Esophagus muscularis mucosa (tissue), 4 donors: Measurements from ENCODE around the gene PHLDA2. TPM values are rescaled to one million over a fixed set of nuclear protein-coding genes. Genes with fewer than 3 reads are reported as not detected.

Experiments
- DNase-seq: peaks from one replicate; pipeline ENCODE4 v3.0.0-alpha.2; 2017; ENCODE audit errors: extremely low spot score
- H3K27ac ChIP-seq, 4 donors: fragments of 200-600 bp; sonication (generic); replicated peaks in 1 of 4; 1 replicate in 3 of 4; 2 replicates in 1 of 4; pipeline ENCODE4 v1.5.1; 2016 to 2019; ENCODE audit warnings: mild to moderate bottlenecking in 1 of 4
- H3K27me3 ChIP-seq, 4 donors: fragments of 200-600 bp; sonication (generic); one replicate each; pipeline versions ENCODE4 v1.5.1 to v1.6.0; 2016 to 2019
- H3K36me3 ChIP-seq, 4 donors: fragments of 200-600 bp; sonication (generic); one replicate each; pipeline ENCODE4 v1.5.1; 2016 to 2019
- H3K4me1 ChIP-seq, 4 donors: fragments of 200-600 bp; sonication (generic); one replicate each; pipeline ENCODE4 v1.5.1; 2016 to 2019
- H3K4me3 ChIP-seq, 4 donors: fragments of 200-600 bp; sonication (generic); 1 replicate in 2 of 4; 2 replicates in 2 of 4; pipeline ENCODE4 v1.5.1; 2016 to 2019; ENCODE audit warnings: mild to moderate bottlenecking in 4 of 4, moderate library complexity in 1 of 4
- H3K9me3 ChIP-seq, 4 donors: fragments of 200-600 bp; sonication (generic); 1 replicate in 3 of 4; 2 replicates in 1 of 4; pipeline ENCODE4 v1.5.1; 2016 to 2019
- EP300 ChIP-seq: sonication (generic); formaldehyde crosslinking; IDR thresholded peaks from one replicate; pipeline ENCODE4 v1.6.1; 2017; ENCODE audit warnings: antibody characterized with exemption
- POLR2A ChIP-seq: fragments of 450-650 bp; IDR thresholded peaks from one replicate; pipeline ENCODE4 v1.6.1; 2017; ENCODE audit warnings: antibody characterized with exemption, moderate library complexity, mild to moderate bottlenecking, low read depth
- POLR2AphosphoS5 ChIP-seq, 2 donors: sonication (generic); formaldehyde crosslinking; IDR thresholded peaks; one replicate each; pipeline ENCODE4 v1.6.1; 2017; ENCODE audit warnings: antibody characterized with exemption in 2 of 2
- WGBS: methylation state at CpG from one replicate; pipeline ENCODE4 v1.1.5; 2018; 5-methylcytosine and 5-hydroxymethylcytosine counted together
- intact Hi-C: fragments of 100-400 bp; cut with DNase I; formaldehyde crosslinking; loops from one replicate; pipeline ENCODE4 v1.15.1; 2023
- total RNA-seq, 4 donors: library from RNA; depleted of rRNA; stranded (reverse); fragments of >200 nt; gene quantifications; one replicate each; pipeline versions ENCODE4 v1.1.0 to v1.2.1, GENCODE V29; 2016
- TF ChIP-seq, protein P1 (sequence below), 3 experiments: fragments of 200-600 bp in 2 of 3; fragments of 450-650 bp in 1 of 3; sonication (generic) in 2 of 3; IDR thresholded peaks; one replicate each; pipeline ENCODE4 v1.5.1; 2017 to 2019; ENCODE audit warnings: antibody characterized with exemption in 3 of 3, mild to moderate bottlenecking in 2 of 3, moderate library complexity in 1 of 3

PHLDA2 gene
- total RNA-seq, 4 donors from 2014 or later: 0.83 to 2.3 (median 1.3) TPM

DNA sequence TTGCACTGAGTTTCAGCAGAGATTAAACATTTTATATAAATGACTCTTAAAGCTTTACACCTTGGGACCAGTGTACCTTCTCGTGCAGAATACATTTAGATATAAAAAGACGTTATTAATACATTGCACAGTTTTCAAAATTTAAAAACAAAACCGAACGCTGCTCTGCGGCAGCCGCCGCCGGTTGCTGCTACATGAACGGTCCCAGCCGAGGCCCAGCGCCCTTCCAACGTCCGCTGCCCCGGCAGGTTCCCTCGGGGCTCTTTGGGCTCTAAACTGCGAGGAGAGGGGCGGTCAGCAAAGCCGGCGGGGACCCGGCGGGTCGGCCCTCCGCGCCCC is 45.6 kb downstream of the PHLDA2 start:
- intact Hi-C loops: loop anchor here (5.0 kb wide), 3 partner anchors 51 to 186 kb away; partner anchors contain the start of gene KCNQ1OT1
- H3K27me3 ChIP-seq: no peaks in the 10 kb centered on the region
- H3K4me1 ChIP-seq: peaks cover 26 to 66% (median 47%) of the 10 kb centered on the region in 4 donors
- H3K9me3 ChIP-seq: no peaks in the 10 kb centered on the region
- 10% methylated on average over 14 of the region's 24 CpGs for WGBS
- H3K36me3 ChIP-seq: peaks cover 0 to 21% (median 7%) of the 10 kb centered on the region in 4 donors
- peak overlapping the region; percentile 93 to 97 (median 95) for H3K4me3 ChIP-seq
- no peak for DNase-seq
- peak overlapping the region; percentile 91 to 96 (median 94) for H3K27ac ChIP-seq
- TF ChIP-seq POLR2A: no peak
- TF ChIP-seq EP300: no peak
- TF ChIP-seq, protein P1, sequence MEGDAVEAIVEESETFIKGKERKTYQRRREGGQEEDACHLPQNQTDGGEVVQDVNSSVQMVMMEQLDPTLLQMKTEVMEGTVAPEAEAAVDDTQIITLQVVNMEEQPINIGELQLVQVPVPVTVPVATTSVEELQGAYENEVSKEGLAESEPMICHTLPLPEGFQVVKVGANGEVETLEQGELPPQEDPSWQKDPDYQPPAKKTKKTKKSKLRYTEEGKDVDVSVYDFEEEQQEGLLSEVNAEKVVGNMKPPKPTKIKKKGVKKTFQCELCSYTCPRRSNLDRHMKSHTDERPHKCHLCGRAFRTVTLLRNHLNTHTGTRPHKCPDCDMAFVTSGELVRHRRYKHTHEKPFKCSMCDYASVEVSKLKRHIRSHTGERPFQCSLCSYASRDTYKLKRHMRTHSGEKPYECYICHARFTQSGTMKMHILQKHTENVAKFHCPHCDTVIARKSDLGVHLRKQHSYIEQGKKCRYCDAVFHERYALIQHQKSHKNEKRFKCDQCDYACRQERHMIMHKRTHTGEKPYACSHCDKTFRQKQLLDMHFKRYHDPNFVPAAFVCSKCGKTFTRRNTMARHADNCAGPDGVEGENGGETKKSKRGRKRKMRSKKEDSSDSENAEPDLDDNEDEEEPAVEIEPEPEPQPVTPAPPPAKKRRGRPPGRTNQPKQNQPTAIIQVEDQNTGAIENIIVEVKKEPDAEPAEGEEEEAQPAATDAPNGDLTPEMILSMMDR (IDR thresholded peaks at IDR 0.05): no peak
- TF ChIP-seq POLR2AphosphoS5 (IDR thresholded peaks at IDR 0.05): no peak

DNA sequence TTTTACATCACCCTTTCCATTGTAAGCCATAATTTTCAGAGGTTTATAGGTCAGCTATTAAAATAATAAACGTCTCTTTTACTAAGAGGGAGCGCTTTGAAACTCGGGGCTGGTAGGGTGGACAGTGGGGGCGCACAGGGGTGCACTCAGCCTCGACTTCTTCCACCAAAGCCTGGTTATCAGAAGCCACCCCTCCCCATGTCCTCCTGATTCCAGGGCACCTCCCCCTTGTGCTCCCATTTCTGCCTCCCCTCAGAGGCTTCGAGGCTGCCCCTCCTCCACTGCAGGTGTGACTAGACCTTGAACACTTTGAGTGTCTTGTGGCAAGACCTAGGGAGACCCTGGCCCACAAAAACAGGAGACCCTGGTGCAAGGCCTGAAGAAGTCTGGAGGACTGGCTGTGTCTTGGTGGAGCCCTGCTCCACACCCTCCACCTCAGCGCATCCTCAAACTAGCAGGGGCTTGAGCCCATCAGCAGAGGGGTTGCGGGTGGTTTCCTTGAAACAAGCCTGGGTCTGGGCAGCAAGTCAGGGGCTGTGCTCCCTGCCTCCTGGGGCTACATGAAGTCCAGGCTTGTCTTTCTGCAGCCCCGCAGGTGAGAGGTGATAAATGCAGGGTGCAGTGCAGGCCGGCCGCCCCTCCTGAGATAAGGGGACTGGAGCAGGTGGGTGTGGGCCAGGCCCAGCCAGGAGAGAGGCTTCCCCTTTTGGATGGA is 46.7 kb downstream of the PHLDA2 start:
- intact Hi-C loops: loop anchor here (5.0 kb wide), 3 partner anchors 50 to 185 kb away; partner anchors contain the start of gene KCNQ1OT1
- peak overlapping the region; percentile 93 to 97 (median 95) for H3K4me3 ChIP-seq
- peak overlapping the region; percentile 91 to 96 (median 94) for H3K27ac ChIP-seq
- TF ChIP-seq EP300 (no peak), POLR2A (no peak), POLR2AphosphoS5 (IDR thresholded peaks at IDR 0.05) (no peak)
- TF ChIP-seq, protein P1 (IDR thresholded peaks at IDR 0.05): no peak
- WGBS: 59% methylated on average over 8 of the region's 11 CpGs
- no peaks in the 10 kb centered on the region for H3K9me3 ChIP-seq
- no peaks in the 10 kb centered on the region for H3K27me3 ChIP-seq
- DNase-seq: no peak
- peaks cover 0 to 21% (median 7%) of the 10 kb centered on the region in 4 donors for H3K36me3 ChIP-seq
- peaks cover 23 to 58% (median 38%) of the 10 kb centered on the region in 4 donors for H3K4me1 ChIP-seq

DNA sequence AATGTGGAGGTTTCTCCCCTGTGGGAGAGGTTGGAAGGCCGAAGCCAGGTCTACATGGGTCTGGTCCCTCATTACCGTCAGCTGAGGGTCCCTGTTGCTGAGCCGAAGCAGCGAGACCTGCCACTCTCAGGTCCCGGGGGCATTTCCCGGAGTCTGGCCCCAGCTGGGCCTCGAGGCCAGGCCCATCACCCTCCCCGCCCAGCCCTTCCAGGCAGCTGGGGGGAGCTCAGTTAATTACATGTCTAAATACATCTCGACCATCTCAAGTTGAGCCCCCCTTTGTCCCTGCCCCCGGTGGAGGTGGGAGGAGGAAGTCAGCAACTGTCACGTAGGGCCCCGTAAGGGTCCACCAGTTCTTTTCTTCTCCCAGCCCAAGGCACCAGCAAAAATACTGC is 47.2 kb downstream of the PHLDA2 start:
- no peak for TF ChIP-seq POLR2AphosphoS5 (IDR thresholded peaks at IDR 0.05)
- TF ChIP-seq EP300: no peak
- peaks cover 0 to 3% (median 0%) of the 10 kb centered on the region in 4 donors for H3K9me3 ChIP-seq
- peak overlapping the region in 2 of 4 donors; percentile 16 to 93 for H3K4me3 ChIP-seq
- peaks cover 0 to 21% (median 7%) of the 10 kb centered on the region in 4 donors for H3K36me3 ChIP-seq
- peaks cover 23 to 52% (median 35%) of the 10 kb centered on the region in 4 donors for H3K4me1 ChIP-seq
- intact Hi-C loops: loop anchor here (5.0 kb wide), 3 partner anchors 50 to 185 kb away; partner anchors contain the start of gene KCNQ1OT1
- no peak for DNase-seq
- no peaks in the 10 kb centered on the region for H3K27me3 ChIP-seq
- 44% methylated on average over 5 of the region's 12 CpGs for WGBS
- peak overlapping the region; percentile 38 to 94 (median 41) for H3K27ac ChIP-seq

DNA sequence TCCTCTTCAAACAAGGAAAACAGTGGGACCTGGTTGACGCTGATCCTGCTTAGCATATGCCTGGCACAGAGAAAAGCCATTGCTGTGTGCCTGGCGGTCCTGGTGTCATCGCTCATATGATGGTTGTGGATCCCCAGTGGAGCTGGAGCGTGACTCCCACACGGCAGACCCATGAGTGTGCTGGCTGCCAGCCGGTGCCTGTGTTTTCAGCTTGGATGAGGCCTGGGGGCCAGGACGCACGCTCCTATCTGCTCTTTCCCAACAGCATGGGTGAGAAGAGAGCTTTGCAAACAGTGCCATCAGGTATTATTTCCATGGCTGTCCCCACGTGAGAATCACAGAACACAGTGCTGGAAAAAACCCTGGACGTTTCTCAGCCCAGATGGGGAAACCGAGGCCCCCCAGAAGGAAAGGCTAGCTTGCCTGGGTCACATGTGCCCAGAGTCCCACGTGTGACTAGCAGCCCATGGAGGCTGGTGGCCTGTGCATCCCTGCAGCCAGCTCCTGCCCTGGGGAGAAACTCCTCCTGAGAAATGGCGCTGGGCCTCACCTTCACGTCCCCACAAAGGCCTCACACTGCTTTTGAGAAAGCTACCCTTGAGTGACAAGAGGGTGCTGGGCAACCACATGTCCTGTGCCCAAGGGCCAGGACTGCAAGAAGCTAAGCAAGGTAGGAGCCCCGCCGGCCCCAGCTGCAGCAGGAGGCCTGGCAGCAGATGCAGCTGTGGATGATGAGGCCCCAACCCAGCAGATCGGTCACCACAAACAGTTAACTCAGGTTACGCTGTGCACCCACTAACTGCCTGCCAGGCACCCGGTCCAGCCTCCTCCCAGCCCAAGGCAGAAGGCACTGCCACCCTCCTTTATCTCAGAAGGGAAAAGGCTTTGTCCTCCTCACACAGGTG is 47.9 kb downstream of the PHLDA2 start:
- TF ChIP-seq, protein P1 (IDR thresholded peaks at IDR 0.05): no peak
- TF ChIP-seq POLR2A: no peak
- TF ChIP-seq POLR2AphosphoS5 (IDR thresholded peaks at IDR 0.05): peak in 1 of 2 donors; percentile 20
- no peak for TF ChIP-seq EP300
- Histone ChIP-seq H3K27ac (peak overlapping the region; percentile 38 to 94 (median 41)), H3K4me1 (peaks cover 17 to 46% (median 29%) of the 10 kb centered on the region in 4 donors), H3K36me3 (peaks cover 0 to 21% (median 7%) of the 10 kb centered on the region in 4 donors), H3K27me3 (no peaks in the 10 kb centered on the region), H3K9me3 (peaks cover 0 to 7% (median 0%) of the 10 kb centered on the region in 4 donors), H3K4me3 (peak overlapping the region in 1 of 4 donors; percentile 16)
- 83% methylated on average over 12 of the region's 19 CpGs for WGBS
- intact Hi-C loops: loop anchor here (5.0 kb wide), 3 partner anchors 49 to 184 kb away; partner anchors contain the start of gene KCNQ1OT1
- no peak for DNase-seq
